ENCODE measurements around the gene PTBP3.

PTBP3 gene

GRCh38 chr9:112175796-112176315, 157.6 kb downstream of the PTBP3 start:
- Histone ChIP-seq H3K36me3 (replicated peaks) (no peaks in the 10 kb centered on the region), H3K27me3 (replicated peaks) (no peaks in the 10 kb centered on the region), H3K27ac (no peak overlapping the region), H3K4me3 (ENCODE audit: low read depth, low read length) (peak overlapping the region; percentile 59)
- in situ Hi-C loops (cut with HindIII; ENCODE audit: low pct_ligation_motif_present, low sequenced_read_pairs): no loop called here
- DNase-seq: no peak
- TF ChIP-seq CTCF (IDR thresholded peaks at IDR 0.05; ENCODE audit: low read depth, low read length, missing control alignments): no peak

- DNase-seq: no peak
- in situ Hi-C loops (cut with HindIII; ENCODE audit: low pct_ligation_motif_present, low sequenced_read_pairs): no loop called here
- TF ChIP-seq CTCF (IDR thresholded peaks at IDR 0.05; ENCODE audit: low read depth, low read length, missing control alignments): no peak
- peak within 1 kb of the TSS; percentile 59 for H3K4me3 ChIP-seq (ENCODE audit: low read depth, low read length)
- no peaks in the 10 kb centered on the region for H3K27me3 ChIP-seq (replicated peaks)
- no peaks in the 10 kb centered on the region for H3K36me3 ChIP-seq (replicated peaks)
- H3K27ac ChIP-seq: no peak within 1 kb of the TSS
Observed at GRCh38 chr9:112174965-112175795, 158.2 kb downstream of the PTBP3 start, which contains the start of gene SUSD1. Gene SUSD1, minus strand, starts transcription at chr9:112175297. Its CDS starts 62 bp downstream, at chr9:112175235.

- TF ChIP-seq CTCF (IDR thresholded peaks at IDR 0.05; ENCODE audit: low read depth, low read length, missing control alignments): no peak
- Histone ChIP-seq H3K36me3 (replicated peaks) (no peaks in the 10 kb centered on the region), H3K27ac (no peak overlapping the region), H3K4me3 (ENCODE audit: low read depth, low read length) (peak overlapping the region; percentile 59), H3K27me3 (replicated peaks) (no peaks in the 10 kb centered on the region)
- no peak for DNase-seq
- in situ Hi-C loops (cut with HindIII; ENCODE audit: low pct_ligation_motif_present, low sequenced_read_pairs): no loop called here
Observed at GRCh38 chr9:112174222-112174964, 159.0 kb downstream of the PTBP3 start.

GRCh38 chr9:112173489-112174221, 159.8 kb downstream of the PTBP3 start:
- Histone ChIP-seq H3K36me3 (replicated peaks) (no peaks in the 10 kb centered on the region), H3K27ac (no peak overlapping the region), H3K4me3 (ENCODE audit: low read depth, low read length) (no peak overlapping the region), H3K27me3 (replicated peaks) (no peaks in the 10 kb centered on the region)
- DNase-seq: no peak
- TF ChIP-seq CTCF (IDR thresholded peaks at IDR 0.05; ENCODE audit: low read depth, low read length, missing control alignments): no peak
- in situ Hi-C loops (cut with HindIII; ENCODE audit: low pct_ligation_motif_present, low sequenced_read_pairs): no loop called here

GRCh38 chr9:112170968-112171367, 162.5 kb downstream of the PTBP3 start:
- Histone ChIP-seq H3K36me3 (replicated peaks) (no peaks in the 10 kb centered on the region), H3K27ac (no peak overlapping the region), H3K27me3 (replicated peaks) (no peaks in the 10 kb centered on the region), H3K4me3 (ENCODE audit: low read depth, low read length) (no peak overlapping the region)
- in situ Hi-C loops (cut with HindIII; ENCODE audit: low pct_ligation_motif_present, low sequenced_read_pairs): no loop called here
- TF ChIP-seq CTCF (IDR thresholded peaks at IDR 0.05; ENCODE audit: low read depth, low read length, missing control alignments): no peak
- DNase-seq: no peak
